EH (cell line): ENCODE measurements around the gene PLPP2.

ENCODE experiments used
- DNase-seq: peaks from one replicate; pipeline ENCODE4 v3.0.0-alpha.2; 2015; ENCODE audit warnings: low read depth

Gene PLPP2

GRCh38 chr19:291006-291521 lies at the start of gene PLPP2:
Gene PLPP2, minus strand, starts transcription at chr19:291403. Its CDS starts 67 bp downstream, at chr19:291336.
- DNase-seq, result peak; percentile 13

DNA sequence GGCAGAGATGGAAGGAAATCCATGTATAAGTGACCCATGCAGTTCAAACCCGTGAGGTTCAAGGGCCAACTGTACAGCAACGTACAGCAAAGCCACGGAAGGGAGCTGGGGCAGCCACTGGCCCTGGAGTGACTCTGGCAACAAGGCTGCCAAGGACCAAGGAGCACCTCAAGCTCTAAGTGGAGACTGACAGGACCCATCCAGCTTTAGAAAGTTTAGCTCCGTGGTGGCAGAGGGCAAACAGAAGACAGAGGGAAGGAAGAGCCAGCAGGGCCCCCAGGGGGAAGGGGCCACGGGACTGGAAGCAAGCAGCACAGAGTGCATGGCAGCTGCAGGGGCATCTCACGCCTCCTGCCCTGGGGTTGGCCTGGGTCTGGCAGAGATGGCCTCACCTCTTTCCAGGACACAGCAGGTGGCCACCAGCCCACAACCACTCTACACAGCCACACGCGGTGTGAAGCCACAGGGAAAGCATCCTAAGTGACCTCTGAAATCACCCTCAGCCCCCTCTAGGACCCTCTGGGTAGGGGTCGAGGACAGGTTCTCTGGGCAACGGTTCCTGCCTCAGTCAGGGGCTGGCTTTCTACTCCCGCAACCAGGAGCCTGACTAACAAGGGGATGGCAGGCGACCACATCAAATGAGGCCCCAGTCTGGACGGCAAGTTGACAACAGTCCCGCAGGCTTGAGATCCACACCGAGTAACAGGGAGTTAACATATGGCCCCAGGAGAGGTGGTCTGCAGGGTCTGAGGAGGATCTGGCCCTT lies 49.6 kb upstream of the PLPP2 start:
- DNase-seq, result no peak

- DNase-seq, result no peak
Observed at GRCh38 chr19:339262-339887, 48.2 kb upstream of the PLPP2 start.

DNA sequence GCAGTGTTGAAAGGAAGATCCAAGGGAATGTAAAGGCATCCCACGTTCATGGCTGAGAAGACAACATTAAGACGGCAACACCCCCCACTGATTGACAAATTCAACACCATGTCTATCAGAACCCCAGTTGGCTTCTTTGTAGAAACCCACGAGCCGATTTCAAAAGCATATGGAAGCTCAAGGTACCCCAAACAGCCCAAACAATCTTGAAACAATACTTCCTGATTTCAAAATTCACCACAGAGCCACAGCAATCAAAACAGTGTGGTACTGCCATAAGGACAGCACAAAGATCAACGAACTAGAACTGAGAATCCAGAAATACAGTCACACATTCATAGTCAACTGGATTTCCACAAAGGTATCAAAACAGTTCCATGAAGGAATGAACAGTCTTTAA lies 47.2 kb upstream of the PLPP2 start:
- DNase-seq, result no peak

- no peak for DNase-seq
Observed at GRCh38 chr19:336067-336614, 44.9 kb upstream of the PLPP2 start.

- no peak for DNase-seq
Observed at GRCh38 chr19:335486-336066, 44.4 kb upstream of the PLPP2 start.

- DNase-seq, result no peak
Observed at GRCh38 chr19:335072-335471, 43.9 kb upstream of the PLPP2 start.

DNA sequence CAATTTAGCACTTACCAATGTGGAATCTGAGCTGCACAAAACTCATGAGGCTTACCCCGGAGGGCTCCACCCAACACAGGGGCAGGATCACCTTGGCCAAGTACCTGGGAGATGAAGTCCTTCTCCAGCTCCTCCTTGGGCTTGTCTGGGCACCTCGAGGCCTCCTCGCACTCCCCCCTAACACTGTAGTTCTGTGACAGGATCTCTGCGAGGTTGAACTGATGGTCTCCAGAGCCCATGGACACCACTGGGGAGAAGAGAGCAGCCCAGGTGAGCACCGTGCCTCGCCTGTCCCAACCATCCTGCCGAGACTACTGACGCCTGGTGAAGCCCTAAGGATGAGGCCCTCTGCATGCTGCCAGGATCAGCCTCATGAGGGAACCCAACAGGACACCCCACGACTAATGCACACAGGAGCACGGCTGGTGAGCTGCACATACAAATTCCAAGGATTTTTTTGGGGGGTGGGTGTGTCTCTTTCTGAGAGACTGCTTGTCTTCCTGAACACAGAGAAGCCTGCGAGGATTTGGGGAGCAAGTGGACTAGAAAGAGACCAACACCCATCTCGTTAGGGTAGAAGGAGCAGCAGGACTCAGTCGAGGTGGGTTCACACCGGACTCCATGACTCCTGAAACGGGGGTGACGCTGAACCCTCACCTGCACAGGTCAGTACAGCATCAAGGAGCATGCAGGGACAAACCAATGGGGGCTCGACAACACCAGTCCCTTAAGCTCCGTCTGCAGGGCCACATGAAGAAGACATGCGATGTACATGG lies 43.3 kb upstream of the PLPP2 start:
- DNase-seq, result no peak

- DNase-seq, result no peak
Observed at GRCh38 chr19:330503-330902, 39.3 kb upstream of the PLPP2 start.

DNA sequence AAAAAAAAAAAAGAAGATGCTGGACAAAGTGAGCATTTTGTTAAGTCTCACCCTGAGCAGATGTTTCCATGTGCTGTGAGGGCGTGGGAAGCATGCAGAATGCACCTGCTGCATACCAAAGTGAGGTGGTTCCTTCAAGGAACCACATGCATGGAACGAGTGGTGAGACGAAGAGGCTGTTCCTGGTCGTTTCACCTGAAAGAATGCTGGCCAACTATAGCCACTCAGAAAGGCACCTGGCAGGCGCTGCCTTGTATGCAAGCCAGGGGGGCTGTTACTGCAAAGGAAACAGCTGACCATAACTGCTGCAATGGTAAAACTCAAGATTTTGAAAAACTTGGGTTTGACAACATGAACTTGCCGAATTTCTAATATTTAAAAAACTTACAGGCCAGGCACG lies 38.7 kb upstream of the PLPP2 start:
- no peak for DNase-seq

GRCh38 chr19:328025-328505 lies 36.9 kb upstream of the PLPP2 start:
- no peak for DNase-seq

GRCh38 chr19:327291-328024 lies 36.3 kb upstream of the PLPP2 start:
- no peak for DNase-seq

- no peak for DNase-seq
Observed at GRCh38 chr19:326871-327270, 35.7 kb upstream of the PLPP2 start.

GRCh38 chr19:325937-326565 lies 34.8 kb upstream of the PLPP2 start:
- DNase-seq, result no peak

GRCh38 chr19:325173-325936 lies 34.2 kb upstream of the PLPP2 start:
- DNase-seq, result no peak

- DNase-seq, result no peak
Observed at GRCh38 chr19:324716-325115, 33.5 kb upstream of the PLPP2 start.

DNA sequence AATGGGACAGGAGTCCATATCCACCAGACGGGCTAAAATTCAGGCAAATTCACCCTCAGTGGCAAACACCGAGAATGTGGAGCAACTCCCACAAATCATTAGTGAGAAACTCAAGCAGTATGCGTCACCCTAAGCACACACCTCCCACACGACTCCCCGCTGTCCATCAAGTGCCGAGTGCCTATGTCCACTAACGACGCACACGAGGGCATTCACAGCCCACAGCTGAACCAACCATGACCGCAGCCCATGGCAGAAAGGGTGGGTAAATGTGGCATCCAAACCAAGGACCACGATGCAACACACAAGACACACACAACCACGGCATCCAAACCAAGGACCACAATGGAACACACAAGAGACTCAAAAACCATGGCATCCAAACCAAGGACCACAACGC lies 31.4 kb upstream of the PLPP2 start:
- no peak for DNase-seq

- DNase-seq, result no peak
Observed at GRCh38 chr19:318509-318774, 27.2 kb upstream of the PLPP2 start.

GRCh38 chr19:317710-318508 lies 26.7 kb upstream of the PLPP2 start:
- no peak for DNase-seq
